Forelimb muscle (tissue), 1 donor: ENCODE results near the gene DDX24. TPM values are rescaled to one million over a fixed set of nuclear protein-coding genes. Genes with fewer than 3 reads are reported as not detected.

ENCODE experiments used
- DNase-seq: peaks from one replicate; pipeline ENCODE4 v3.0.0-alpha.2; 2013; ENCODE audit warnings: low read depth
- polyA plus RNA-seq: library from polyadenylated mRNA; unstranded; fragments of 120-200 nt; gene quantifications from one replicate; pipeline ENCODE4 v1.2.1, GENCODE V29; 2013; ENCODE audit not compliant: insufficient read length

Gene DDX24
- polyA plus RNA-seq, 1 donor = 84.1 TPM

DNA sequence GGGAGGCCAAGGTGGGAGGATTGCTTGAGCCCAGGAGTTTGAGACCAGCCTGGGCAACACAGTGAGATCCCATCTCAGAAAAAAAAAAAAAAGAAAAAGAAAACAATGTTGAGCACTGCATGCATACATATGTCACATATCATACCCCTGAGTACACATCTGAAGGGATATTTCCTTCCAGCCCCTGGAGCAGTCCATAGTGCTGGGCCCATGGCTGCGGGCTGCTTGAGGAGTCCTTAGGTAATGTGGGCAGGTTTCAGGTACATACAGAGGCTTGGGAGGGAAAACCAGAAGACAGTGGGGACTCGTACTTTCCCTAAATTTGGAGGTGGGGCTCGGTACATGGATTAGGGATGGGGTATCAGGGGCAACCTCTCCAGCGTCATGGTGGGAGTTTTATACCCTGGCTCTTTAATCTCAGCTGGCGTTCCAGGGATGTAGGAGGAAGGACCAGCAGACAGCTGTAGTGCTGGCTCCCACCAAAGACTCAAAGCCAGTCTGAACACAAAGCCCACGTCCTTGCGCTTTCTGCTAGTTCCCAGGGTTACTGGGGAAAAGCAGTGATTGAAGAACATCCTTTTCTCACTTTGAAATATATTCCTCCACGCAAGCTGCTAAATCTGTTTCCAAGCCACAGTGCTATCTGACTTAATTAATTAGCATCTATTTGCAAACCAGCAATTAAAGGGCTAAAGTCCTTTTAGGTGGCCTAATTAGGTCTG lies 49.7 kb downstream of the DDX24 start:
- no peak for DNase-seq

DNA sequence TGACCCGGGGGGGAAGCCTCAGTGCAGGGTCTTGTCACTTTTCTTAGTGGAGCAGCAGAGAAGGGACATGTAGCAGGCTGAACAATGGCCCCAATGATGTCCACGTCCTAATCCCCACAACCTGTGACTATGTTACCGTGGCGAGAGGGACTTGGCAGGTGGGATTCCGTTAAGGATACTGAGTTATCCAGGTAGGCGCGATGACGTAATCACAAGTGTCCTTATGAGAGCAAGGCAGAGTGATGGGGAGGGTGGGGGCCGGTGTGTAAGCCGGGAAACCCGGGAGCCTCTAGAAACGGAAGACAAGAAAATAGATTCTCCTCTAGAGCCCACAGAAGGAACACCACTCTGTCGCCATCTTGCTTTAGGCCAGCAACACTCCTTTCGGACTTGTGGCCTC lies 50.4 kb downstream of the DDX24 start:
- no peak for DNase-seq

DNA sequence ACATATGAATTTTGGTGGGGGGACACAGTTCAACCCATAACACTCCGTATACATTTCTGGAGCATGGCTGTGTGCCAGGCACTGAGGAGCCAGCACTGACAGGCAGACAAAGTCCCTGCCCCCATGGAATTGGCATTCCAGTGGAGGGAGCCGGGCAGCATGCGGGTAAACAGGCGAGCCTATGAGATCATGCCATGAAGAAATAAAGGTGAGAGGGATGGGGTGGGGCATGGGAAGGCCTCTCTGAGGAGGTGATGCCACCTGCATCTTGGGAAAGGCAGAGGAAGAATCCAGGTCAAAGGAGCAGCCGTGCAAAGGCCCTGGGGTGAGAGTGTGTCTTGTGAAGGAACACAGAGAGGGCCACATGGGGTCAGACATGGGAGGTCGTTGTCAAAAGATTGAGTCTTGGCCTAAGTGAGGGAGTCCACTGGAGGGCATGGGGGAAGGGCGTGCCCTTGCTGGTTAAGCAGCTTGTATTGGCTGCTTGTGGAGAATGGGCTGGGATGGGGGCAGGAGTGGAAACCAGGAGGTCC lies 51.3 kb downstream of the DDX24 start:
- no peak for DNase-seq

DNA sequence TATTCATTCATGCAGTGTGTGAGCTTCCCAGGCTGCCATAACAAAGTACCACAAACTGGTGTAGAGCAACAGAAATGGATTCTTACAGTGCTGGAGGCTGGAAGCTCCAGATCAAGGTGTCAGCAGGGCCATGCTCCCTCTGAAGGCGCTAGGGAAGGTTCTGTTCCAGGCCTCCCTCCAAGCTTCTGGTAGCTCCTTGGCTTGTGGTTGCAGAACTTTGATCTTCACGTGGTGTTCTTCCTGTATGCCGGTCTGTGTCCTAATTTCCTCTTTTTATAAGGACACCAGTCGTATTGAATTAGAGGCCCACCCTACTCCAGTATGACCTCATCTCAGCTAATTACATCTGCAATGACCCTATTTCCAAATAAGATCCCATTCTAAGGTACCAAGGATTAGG lies 51.7 kb downstream of the DDX24 start:
- no peak for DNase-seq

DNA sequence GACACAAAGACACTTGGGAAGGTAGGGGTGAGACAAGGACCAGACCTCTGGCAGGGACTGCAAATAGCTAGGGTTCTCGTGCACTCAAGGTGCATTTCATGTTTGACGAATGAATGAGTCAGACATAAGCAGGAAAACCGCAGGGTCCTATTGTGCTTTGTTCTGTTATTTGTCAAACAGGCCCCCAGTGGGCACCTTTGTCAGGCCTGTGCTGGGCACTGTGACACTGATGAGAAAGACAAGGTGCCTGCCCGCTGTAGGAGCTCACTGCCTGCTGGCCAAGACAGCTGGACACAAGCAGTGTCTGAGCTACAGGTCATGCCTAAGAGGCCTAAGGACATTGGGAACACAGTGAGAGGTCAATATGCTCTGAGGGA lies 52.6 kb downstream of the DDX24 start:
- no peak for DNase-seq

DNA sequence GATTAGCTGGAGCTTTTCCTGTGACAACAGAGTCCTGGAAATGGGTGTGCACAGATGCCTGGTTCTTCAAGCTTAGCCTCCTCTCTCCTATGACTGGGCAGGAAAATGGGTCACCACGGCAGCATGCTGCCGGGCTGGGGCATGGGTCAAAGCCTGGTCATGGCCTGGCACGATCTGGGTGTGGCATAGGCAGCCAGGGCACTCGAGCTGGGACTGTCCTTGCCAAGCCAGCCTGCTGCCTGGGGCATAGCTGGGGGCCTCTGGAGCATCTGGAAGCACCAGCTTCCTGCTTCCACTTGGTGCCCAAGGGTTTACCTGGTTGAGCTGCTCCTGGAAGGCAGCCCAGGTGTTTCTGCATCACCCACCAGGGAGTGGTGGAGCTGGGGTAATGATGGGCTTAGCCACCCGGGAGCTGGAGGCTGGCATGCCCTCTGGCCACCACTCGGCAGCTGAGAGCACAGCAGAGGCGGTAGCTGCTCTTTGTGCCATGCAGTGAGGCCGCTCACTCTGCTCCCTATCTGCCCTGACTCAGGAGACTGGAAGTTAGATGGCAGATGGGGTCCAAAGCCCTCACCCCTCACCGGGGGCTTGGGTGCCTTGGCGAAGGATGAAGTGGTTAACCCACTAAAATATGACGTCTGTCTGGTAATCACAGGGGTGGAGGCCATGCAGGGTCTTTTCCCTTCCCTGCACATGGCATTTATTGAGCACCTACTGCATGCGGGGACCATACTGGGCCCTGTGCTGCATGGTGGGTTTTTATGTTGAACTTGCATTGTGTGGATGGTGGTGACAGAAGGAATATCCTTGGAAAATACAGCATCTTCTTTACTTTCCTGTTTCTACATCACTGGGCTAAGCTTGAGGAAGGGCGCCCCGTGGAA lies 53.2 kb downstream of the DDX24 start:
- no peak for DNase-seq

DNA sequence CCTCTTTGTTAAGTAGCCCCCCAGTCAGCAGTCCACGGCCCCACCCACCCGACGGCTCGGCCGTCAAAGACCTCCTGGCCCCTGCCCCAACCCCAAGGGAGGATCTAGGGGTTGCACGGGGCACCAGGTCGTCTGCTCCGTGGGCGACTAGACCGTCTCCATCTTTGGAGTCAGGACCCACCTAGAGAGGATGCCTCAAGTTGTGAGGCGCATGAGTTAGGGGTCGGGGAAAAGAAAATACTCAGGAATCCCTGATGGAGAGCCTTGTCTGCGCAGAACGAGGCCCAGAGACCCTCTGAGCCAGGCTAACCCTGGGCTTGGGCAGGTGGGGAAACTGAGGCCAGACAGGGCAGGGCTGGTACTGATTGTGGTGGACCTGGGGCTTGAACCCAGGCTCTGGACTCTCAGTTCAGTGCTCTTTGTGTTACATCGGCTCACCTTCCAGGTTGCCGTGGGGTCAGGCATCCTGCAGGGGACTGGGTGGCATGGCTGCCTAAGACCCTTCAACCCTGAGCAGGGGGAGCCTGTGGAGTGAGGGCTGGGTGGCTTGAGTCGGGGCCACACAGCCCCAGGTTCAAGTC lies 54.0 kb downstream of the DDX24 start:
- no peak for DNase-seq

DNA sequence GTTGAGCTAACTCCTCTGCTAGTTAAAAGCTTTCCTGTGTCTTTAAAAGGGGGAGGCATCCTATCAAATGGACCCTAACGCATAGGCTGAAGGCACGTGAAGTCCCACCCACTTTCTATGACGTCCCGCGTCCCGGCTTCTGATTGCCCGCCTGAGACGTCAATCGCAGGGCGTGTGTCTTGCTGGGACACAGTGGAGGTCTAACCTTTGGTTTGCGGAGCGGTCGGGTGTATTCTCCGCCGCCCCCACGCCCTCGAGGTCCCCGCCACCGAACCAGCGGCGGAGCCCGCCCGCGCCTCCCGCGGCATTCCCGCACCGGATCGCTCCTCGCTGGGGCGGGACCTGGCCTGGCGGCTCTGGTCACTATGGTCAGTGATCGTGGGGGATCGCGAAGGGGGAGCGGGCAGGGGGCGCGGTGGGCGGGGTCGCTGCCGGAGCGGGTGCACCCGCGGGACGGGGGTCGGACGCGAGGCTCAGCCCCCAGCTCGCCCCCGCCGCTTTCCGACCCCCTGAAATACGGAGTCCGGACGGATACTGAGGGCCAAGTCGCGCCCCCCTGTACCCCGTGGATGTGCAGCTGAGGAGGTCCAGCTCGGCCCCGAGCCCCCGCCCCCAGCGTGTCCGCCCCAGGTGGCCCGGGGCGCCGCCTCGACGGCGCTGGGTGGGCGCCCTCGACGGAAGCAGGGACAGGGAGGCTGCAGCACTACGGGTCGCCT lies 54.7 kb downstream of the DDX24 start, which contains the start of gene OTUB2:
Gene OTUB2, plus strand, starts transcription at position 168 of the 716 bp plus-strand sequence. Its CDS starts 198 bp downstream, at position 366.
- peak; percentile 95 for DNase-seq

DNA sequence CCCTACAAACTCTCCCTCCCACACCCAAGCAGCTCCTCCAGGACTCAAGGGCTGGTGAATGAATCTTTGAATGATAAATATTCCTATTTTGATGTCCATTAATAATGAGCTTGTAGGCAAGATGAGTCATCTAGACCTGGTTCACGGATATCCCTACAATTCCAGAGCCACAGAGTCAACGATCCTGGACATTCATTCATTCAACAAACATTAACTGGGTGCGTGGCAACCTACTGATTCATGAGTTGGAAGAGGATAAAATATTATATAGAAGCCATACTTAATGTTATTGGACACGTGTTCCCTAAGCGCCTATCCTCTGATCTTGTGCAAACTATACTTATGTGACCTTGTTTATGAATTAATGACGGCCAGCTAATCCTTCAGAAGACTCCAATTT lies 55.3 kb downstream of the DDX24 start:
- no peak for DNase-seq

DNA sequence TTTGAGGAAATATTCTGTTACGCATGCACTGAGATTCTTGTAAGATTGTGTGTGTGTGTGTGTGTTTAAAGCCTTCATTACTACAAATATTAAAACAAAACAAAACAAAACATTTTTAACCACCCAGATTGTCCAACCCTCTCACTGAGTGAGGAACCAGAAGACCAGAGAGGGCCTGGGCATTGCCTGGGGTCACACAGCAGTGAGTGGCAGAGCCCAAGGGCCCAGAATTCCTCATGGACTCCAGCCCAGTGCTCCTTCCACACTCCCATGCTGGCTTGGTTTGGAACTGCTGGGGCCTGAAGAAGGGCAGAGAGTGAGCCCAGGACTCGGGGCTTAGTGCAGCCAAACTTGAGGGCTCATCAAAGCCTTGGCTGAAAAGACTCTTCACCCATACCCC lies 56.5 kb downstream of the DDX24 start:
- DNase-seq = no peak

DNA sequence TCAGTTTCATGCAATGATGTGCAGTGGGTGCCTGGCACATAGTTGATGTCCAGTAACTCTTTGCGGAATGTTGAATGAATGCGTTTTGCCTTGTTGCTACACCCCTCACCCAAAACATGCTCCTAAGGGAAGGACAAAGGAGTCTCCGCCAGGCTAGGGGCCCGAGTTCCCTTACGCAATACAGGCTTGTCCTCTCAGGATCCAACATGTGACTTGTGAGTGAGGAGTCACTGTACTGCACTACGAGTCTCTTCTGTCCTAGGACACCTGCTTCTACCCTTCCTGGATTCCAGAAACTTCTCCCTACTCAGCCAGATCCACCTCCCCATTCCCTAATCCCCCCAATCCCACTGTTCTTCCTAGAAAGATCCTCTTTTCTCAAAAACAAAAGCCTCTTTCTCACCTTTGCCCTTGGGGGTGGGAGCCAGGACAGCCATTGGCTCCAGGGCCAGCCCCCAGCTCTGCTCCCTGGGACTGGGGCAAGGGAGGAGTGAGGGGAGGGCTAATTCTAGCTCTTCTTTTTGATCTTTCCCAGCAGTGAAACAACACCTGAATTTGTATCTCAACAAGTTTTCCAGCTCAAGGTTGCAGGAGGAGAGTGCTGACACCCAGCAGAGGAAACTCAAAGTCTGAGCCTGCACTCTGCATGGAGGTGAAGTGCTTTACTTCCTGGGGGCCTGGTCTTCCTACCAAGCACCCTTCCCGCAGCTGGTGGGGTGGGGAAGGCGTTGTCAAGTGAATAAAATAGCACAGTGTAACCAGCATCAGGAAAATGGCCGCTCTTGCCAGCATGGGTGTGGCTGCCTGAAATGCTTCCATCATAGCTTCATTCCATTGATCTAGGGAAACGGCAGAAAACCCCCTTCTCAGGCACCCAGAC lies 58.2 kb downstream of the DDX24 start:
- DNase-seq = no peak

DNA sequence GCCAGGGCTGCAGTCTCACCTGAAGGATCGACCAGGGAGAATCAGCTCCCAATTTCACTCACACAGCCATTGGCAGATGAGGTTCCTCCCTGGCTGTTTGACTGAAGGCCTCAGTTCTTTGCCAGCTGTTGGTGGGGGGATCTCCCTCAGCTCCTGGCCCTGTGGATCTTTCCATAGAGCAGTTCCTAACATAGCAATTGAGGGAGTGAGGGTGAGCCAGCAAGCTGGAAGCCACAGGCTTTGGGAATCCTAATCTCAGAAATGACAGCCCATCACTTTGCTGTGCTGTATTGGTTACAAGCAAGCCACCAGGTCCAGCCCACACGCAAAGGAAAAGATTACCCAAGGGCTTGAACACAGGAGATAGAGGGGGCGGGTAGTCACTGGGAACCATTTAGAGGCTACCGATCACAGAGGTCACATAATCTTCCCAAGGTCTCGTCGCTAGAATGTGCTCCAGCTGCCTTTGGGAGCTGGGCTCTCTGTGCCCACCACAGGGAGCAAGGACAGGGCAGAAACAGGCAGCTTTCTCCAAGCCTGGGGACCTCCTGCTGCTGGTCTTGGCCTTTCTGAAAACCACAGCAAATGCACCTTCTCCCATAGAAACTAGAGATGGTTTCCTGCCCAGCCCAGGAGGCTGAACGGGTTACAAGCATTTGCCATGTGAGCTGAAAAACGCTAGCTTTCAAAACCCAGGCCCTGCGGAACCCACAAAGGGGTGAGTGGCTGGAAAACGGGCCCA lies 59.4 kb downstream of the DDX24 start:
- DNase-seq = no peak

DNA sequence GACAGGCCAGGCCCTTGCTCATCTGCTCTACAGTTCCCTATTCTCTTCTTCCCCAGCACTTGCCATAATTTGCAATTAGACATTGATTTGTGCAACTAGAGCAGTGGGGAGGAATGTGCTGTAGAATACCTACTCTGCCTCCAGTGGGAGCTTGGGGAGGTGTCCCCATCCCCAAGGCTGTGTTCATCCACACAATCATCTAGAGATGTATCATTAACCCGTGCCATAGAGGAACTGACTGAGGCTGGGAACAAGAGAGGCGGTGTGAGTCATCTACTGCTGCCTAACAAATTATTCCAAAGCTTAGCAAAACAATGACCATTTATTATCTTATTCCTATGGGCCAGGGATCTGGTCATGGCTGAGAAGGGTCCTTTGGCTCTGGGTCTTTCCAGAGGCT lies 60.0 kb downstream of the DDX24 start:
- no peak for DNase-seq

DNA sequence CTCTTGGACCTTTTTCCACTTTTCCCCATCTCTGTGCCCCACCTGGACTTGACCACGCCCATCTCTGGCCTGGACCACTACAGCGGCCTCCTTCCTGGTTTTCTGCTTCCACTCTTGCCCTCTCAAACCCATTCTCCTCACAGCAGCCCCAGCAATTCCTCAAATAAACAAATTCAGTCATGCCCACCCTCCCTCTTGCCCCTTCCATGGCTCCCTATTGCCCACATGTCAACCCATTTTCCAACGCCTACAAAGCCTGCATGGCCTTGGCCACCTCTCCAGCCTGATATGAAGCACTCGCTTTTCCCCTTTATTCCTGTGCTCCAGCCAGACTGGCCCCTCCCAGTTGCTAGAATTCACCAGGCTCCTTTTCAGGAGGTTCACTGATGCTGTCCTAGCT lies 60.7 kb downstream of the DDX24 start:
- DNase-seq = no peak

DNA sequence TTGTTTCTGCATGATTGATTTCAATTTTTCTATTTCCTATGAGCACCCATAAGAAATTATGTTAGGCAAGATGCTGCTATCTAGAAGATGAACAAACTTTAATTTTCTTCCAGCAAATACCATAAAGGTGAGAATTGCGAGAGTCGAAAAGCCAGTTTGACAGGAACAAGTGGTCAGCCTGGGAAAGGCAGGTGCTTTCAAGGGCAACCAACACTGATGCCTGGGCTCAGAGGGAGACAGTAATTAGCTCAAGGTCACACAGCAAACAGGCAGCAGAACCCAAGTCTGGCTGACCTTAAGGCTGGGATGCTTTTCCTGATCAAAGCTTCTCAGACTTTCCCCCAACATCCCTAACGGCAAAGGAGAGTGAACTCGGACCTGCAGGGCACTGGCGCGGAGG lies 61.7 kb downstream of the DDX24 start:
- DNase-seq = no peak

DNA sequence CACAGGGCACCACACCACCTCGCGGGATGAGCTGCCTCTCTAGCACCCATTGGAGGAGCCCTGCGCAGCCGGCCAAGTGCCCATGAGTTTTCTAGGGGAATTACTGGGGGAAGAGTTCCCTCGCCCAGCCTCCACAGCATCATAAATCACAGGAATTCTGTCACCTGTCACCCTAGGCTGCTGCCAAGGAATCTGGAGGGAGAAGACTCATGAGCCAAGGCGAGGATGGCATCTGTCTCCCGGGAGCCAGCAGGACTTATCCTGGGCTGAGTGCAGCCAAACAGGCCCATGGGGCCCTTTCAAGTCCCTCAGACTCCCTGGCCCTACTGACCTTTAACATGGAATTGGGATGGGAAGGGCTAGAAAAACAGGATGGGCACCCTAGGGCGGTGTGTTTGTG lies 62.7 kb downstream of the DDX24 start:
- no peak for DNase-seq

DNA sequence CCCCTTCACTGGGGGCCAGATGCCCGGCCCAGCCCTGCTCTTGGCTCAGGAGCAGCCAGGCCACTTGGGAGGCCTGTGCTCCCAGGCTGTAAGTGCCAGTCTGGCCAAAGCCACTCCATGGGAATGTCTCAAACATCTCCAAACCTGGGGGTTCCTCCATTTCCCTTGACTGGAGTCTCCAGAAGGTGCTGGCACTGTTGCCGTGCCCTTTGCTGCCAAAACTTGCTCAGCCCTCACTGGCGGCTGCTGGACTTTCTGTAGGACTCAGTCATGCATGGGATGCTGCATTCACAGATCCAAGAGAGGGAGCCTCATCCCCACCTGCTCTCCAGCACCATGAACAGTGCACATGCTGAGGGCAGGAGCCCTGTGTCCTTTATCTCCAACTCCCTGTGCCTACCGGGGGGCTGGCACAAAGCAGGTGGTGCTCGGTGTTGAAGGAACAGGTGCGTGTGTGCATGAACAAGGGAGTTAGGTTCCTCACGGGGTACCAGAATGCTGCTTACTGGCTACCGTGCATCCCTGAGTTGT lies 64.5 kb downstream of the DDX24 start:
- no peak for DNase-seq

DNA sequence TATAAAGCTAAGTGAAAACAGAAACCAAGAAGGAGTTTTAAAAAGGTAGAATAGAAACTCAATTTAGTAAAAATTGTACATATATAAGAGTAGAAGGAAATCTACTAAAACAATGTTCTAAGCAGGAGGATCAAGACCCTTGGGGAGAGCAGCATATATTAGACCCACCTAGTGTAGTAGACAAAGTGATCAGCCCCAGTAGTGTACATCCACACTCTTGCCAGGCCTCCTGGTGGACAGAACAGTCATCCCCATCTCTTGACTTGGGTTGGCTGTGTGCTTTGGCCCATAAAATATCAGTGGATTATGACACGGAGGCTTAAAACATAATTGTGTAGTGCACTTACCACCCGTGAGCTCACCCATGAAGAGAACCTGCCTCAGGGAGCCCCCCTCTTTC lies 65.8 kb downstream of the DDX24 start:
- DNase-seq = no peak

DNA sequence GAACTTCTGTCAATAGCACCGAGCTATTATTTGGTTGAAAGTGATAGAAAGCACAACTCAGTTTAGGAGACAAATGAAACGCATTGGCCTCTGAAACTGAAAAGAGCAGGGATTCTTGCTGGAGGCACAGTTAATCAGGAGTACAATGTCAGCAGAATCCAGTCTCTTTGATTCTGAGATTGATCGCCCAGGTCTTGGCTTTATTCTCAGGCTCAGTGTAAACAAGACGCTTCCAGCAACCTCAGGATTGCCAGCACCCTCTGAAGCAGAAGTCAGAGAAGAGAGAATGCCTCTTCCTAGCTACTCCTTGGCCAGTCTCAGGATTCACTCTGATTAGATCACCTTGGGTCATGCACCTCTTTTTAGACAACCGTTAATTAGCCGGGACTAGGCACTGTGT lies 66.6 kb downstream of the DDX24 start:
- DNase-seq = no peak

DNA sequence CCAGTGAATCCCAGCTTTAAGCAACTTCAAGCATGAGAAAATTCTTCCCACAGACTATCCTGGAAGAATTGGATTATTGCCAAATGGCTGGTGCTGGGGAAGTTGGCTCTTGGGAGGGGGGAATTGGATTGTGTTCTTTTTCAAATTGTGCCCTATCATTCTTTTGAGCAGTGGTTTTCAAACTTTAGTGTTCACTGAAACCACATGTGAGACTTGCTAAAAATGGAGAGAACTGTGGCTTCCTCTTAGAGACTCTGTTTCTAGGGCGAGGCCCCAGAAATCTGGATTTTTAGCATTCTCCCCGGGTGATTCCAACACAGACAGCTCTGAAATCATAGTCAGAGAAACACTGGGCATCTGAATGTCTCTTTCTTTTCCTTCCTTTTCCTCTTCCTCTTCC lies 69.2 kb downstream of the DDX24 start:
- DNase-seq = no peak
